Transverse colon (tissue), 4 donors: ENCODE results near the gene RGS9.

ENCODE experiments used
- CTCF ChIP-seq, 5 experiments: fragments of 200-600 bp in 3 of 5; fragments of 450-650 bp in 2 of 5; sonication (generic) in 3 of 5; IDR thresholded peaks; 1 replicate in 2 of 5; 2 replicates in 3 of 5; pipeline ENCODE4 v1.5.1; 2016 to 2017; ENCODE audit warnings: antibody characterized with exemption in 5 of 5, inconsistent platforms in 3 of 5, mild to moderate bottlenecking in 2 of 5, moderate library complexity in 1 of 5
- POLR2AphosphoS5 ChIP-seq, 3 donors: sonication (generic); formaldehyde crosslinking; IDR thresholded peaks; one replicate each; pipeline ENCODE4 v1.6.1; 2016; ENCODE audit warnings: antibody characterized with exemption in 3 of 3

DNA sequence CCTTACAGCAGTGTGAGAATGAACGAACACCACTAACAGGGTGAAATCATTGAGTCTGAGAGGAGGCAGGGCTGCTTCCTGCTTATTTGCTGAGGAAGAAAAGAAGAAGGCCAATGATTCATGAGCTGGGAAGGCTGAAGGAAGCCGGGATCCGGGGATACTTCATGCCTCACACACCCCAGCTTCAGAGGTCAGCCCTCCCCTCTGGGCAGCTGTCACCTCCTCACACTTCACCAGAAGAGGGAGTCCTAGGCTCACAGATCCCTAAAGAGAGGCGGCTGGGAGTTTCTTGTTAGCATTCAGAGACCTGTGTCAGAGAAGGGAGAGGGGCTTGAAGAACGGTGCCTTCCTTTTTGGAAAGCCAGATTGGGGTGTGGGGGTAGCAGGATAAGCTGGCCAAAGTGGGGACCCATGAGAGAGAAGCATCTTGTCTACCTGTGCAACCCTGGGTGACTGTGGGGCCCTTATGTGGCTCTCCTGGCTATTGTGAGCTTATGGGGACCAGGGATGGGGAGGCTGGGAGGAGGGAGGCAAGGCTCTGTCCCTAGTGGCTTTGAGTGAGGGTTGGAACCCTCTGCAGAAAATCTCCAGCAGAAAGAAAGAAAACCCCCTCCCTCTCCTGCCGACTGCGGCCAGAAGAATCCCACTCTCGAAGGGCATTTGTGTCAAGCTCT is 94.6 kb downstream of the RGS9 start:
- TF ChIP-seq CTCF (IDR thresholded peaks at IDR 0.05): peak; percentile 38 to 68 (median 59)
- TF ChIP-seq POLR2AphosphoS5 (IDR thresholded peaks at IDR 0.05): no peak
